ENCODE measurements around the gene ESYT1.

The ESYT1 gene

GRCh38 chr12:56188131-56188777 is 60.2 kb downstream of the ESYT1 start:
- DNase-seq (ENCODE audit: low read depth in 2 of 2) = no peak

- DNase-seq (ENCODE audit: low read depth in 2 of 2) = no peak
Measured at GRCh38 chr12:56188778-56189098, 60.7 kb downstream of the ESYT1 start.

DNA sequence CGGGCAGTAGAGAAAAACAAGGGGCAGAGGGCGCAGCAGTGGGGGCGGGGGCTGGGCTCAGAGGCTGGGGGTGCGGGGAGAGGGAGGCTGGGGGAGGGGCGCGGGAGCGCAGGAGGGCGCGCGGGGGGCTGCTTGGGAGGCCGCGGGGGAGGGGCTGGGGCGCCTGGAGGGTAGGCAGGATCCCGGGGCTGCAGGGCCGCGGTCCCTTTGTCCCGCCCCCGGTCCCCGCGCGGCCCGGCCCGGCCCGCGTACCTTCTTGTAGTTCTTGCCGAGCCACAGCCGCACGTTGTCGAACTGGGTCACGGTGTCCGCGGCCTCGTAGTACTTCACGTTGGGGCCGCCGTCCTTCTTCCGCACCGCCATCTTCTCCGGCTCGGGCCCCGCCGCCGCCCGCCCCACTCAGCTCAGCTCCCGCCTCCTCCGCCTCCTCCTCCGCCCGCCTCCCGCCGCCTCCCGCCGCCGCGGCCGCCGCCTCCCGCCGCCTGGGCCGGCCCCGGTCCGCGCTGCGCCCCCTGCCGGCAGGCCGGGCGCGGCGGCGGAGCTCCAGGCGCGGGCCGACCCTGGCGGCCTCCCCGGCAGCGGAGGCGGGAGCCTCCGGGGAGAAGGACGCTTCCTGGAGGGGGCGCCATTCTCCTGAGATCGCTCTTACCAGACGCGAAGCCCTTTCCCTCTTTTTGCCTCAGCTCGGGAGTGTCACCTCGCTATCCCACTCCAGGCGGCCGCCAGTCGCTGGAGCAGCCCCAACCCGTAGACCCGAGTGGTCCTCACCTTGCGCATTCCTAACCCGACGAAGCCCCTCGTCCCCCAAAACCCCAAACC is 61.2 kb downstream of the ESYT1 start, which contains the start of gene SMARCC2:
SMARCC2 (minus strand) TSS at position 385 of the 819 bp plus-strand sequence; CDS start at position 363, 22 bp downstream.
- peak; percentile 76 to 77 for DNase-seq (ENCODE audit: low read depth in 2 of 2)

DNA sequence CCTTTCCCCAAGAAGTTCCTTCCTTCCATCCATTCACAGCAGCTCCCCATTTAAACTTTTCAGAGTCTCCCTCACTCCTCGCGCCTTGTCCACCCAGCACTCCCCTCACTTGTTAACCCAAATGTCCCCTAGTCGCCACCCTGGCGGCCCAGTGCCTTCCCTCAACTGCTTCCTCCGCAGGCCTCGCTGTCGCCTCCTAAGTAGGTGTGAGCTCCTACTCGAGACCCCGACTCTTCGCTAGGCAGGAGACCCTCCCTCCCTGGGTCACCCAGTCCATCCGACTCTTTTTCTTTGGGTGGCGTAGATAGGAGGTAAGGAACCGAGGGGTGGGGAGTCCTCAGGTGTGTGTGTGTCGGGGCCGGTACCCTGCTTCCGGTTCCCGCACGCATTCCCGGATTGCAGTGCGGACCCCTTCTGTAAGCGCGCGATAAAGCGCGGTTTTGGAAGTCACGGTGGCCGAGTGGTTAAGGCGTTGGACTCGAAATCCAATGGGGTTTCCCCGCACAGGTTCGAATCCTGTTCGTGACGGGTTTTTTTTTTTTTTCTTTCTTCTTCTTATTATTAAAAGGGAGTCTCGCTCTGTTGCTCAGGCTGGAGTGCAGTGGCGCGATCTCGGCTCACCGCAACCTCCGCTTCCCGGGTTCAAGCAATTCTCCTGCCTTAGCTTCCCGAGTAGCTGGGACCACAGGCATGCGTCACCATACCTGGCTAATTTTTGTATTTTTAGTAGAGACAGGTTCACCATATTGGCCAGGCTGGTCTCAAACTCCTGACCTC is 62.0 kb downstream of the ESYT1 start:
- DNase-seq (ENCODE audit: low read depth in 2 of 2) = peak; percentile 78 to 80

DNA sequence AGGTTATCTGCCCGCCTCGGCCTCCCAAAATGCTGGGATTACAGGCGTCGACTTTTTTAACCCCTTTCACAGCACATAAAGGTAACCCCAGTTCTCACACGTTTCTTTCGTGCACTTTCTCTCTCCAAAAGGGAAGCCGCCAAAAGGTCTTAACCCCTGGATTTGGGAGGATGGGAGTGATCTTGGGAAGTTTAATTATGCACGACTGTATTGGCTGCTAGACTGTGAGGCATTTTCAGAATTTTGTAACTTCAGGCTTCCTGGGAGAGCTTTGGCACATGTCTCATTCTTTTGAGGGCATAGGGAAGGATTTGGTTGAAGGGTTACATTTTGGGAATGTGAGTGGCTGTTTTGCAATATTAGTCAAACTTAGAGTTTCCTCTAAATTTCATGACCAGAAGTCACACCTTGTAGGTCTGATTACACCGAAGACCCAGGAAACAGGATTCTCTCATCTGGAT is 62.7 kb downstream of the ESYT1 start:
- no peak for DNase-seq (ENCODE audit: low read depth in 2 of 2)

GRCh38 chr12:56192582-56192981 is 64.5 kb downstream of the ESYT1 start:
- DNase-seq (ENCODE audit: low read depth in 2 of 2) = no peak

GRCh38 chr12:56193025-56193578 is 65.0 kb downstream of the ESYT1 start:
- DNase-seq (ENCODE audit: low read depth in 2 of 2) = peak; percentile 41 to 49

All from stimulated activated CD8-positive, alpha-beta memory T cell treated with anti-CD3 and anti-CD28 coated beads, Interleukin-15, amount 100 ng/mL, for 48 hours (primary cell).